D721Med (cell line): ENCODE data around the gene TOP3B.

Source experiments
- DNase-seq: peaks from one replicate; pipeline ENCODE4 v3.0.0; 2011; ENCODE audit warnings: low spot score; ENCODE audit not compliant: insufficient read length
- FAIRE-seq: peaks from 2 replicates; lab custom pipeline; 2011; peaks lifted over from hg19 to GRCh38; lab: Jason Lieb, UNC
- TF ChIP-seq, protein P1 (sequence below): IDR thresholded peaks from 2 replicates; pipeline ENCODE4 v1.5.1; 2012; ENCODE audit warnings: mild to moderate bottlenecking, control low read depth; ENCODE audit not compliant: insufficient read depth; ENCODE audit errors: missing control alignments

Gene TOP3B

DNA sequence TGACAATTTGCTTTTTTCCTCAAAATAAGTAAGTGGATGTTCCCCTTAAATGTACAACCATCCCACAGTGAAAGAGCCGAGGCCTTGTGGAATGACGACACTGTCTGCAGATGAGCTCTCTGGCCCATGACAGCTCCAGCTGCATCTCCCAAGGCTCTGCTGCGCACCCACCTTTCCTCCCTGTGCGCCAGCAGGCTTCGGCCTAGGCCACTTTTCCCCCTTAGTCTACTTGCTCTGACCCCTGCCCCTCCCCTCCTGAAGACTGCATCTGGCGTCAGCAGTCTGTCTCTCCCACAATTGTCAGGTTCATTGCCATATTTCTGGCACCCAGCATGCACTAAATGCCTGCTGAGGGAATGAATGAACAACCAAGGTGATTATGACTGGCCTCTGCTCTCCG lies 2.0 kb downstream of the TOP3B start:
- no peak for DNase-seq
- TF ChIP-seq, protein P1, sequence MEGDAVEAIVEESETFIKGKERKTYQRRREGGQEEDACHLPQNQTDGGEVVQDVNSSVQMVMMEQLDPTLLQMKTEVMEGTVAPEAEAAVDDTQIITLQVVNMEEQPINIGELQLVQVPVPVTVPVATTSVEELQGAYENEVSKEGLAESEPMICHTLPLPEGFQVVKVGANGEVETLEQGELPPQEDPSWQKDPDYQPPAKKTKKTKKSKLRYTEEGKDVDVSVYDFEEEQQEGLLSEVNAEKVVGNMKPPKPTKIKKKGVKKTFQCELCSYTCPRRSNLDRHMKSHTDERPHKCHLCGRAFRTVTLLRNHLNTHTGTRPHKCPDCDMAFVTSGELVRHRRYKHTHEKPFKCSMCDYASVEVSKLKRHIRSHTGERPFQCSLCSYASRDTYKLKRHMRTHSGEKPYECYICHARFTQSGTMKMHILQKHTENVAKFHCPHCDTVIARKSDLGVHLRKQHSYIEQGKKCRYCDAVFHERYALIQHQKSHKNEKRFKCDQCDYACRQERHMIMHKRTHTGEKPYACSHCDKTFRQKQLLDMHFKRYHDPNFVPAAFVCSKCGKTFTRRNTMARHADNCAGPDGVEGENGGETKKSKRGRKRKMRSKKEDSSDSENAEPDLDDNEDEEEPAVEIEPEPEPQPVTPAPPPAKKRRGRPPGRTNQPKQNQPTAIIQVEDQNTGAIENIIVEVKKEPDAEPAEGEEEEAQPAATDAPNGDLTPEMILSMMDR: no peak
- no peak for FAIRE-seq

- FAIRE-seq: no peak
These were observed 3.8 kb downstream of the TOP3B start for GRCh38 chr22:21978564-21979386.

GRCh38 chr22:21977814-21978213 lies 4.8 kb downstream of the TOP3B start:
- no peak for FAIRE-seq

More at GRCh38 chr22:21978564-21979386, 3.8 kb downstream of the TOP3B start:
- DNase-seq: no peak
- TF ChIP-seq, protein P1: no peak

DNA sequence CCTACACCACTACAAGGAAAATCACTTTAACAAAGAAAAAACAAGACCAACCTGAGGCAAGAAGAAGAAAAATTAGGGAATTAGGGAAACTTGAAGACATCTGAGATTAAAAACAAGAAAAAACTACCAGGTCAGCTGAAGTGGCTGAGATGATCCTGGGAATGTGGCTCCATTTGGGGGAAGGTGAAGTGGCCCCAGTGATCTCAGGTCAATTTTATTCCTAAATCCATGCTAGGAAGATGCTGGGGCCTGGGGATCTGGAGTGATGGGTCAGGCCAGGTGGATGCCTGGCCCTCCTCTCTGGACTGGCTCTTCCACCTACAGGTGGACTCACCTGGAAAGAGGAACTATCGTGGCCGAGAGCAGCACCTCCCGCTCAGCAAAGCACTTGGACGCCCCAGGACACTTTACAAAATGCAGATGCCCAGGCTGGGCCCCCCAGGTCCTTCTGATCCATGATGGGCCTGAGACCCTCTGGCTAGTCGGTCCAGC lies 6.7 kb downstream of the TOP3B start:
- no peak for DNase-seq
- FAIRE-seq: no peak
- TF ChIP-seq, protein P1: no peak

More at GRCh38 chr22:21977814-21978213, 4.8 kb downstream of the TOP3B start:
- TF ChIP-seq, protein P1: no peak
- no peak for DNase-seq

DNA sequence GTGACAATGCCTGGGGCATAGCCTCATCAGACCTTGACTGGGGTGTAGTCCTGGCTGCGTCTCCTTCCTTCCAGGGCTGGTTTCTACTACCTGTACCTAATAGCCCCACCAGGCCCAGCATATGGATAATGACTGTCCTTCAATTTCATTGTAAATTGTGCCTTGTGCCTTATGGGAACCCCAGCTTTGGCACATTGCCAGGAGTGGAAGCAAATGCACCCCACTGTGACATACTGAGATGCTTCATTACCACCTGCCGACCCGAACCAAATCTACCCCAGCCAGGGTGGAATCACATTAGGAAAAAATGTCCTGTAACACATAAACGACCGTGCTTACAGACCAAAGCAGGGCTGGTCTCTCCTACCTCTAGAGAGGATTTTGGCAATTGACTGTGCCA lies 7.3 kb downstream of the TOP3B start:
- TF ChIP-seq, protein P1: no peak
- DNase-seq: no peak
- no peak for FAIRE-seq

DNA sequence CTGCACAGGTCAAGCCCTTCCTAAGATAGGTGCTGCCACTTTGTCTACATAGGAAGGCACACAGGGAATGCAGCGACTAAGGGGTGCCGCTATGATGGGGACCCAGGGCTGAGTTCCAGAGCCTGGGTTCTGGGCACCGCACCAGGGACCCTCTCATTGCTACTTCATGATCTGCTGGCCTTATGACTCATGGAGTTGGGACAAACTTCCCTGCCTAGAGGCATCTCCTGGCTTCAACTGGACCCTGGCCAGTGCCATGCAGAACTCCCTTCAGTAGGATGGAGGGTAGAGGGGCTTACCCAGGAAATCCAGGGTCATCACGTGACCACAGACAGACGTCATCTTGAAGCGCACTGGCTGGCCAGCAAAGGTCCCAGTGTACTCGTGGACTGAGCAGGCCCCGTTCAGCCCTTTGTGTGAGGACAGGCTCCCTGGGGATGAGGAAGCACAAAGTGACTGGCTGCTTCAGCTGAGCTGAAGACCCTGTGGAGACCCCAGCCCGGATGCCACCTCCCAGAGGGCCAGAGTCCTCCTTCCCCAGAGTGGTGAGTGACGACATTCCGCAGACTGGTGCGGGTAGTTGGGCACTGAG lies 8.4 kb downstream of the TOP3B start:
- no peak for DNase-seq
- TF ChIP-seq, protein P1: no peak
- no peak for FAIRE-seq
